PC-3 (cell line): ENCODE data around the gene LYRM9. TPM values are rescaled to one million over a fixed set of nuclear protein-coding genes. Genes with fewer than 3 reads are reported as not detected.
"Not testable (repeated sequence)": the region's sequence is repeated elsewhere in the genome, so short reads cannot be mapped to it uniquely, and the experiment has no call there.

Experiments
- ATAC-seq: fragments of 200-7000 bp; cut with Tn5 transposase; 2 replicates; pipeline ENCODE4 v1.9.1; 2020; ENCODE audit warnings: mild to moderate bottlenecking, moderate library complexity
- BruUV-seq: library from RNA; stranded (reverse); fragments of 400-500 nt; replicated peaks from 2 replicates; lab custom pipeline; 2021; lab: Mats Ljungman, UMichigan
- CTCF ChIA-PET: fragments of 300-600 bp; sonication (Branson Sonifier 250); formaldehyde crosslinking; loops from one replicate; lab custom pipeline; 2022; ENCODE audit warnings: antibody characterized with exemption; lab: Charles Lee
- POLR2A ChIA-PET: fragments of 300-600 bp; sonication (Branson Sonifier 250); formaldehyde crosslinking; loops from one replicate; lab custom pipeline; 2022; ENCODE audit warnings: antibody characterized with exemption; ENCODE audit not compliant: unreplicated experiment; lab: Charles Lee
- DNase-seq: peaks from one replicate; pipeline ENCODE4 v3.0.0-alpha.2; 2015
- H2AFZ ChIP-seq: fragments of 300-600 bp; sonication (generic); 2 replicates; pipeline ENCODE4 v1.6.0; 2016; ENCODE audit warnings: antibody characterized with exemption, low read length
- H3F3A ChIP-seq: fragments of 300-600 bp; sonication (generic); one replicate; pipeline ENCODE4 v1.6.0; 2017; ENCODE audit warnings: antibody characterized with exemption, low read length, control low read depth, mild to moderate bottlenecking; ENCODE audit not compliant: unreplicated experiment
- H3K27ac ChIP-seq: fragments of 300-600 bp; sonication (generic); 2 replicates; pipeline ENCODE4 v1.5.1; 2016; ENCODE audit warnings: mild to moderate bottlenecking, low read length
- H3K27me3 ChIP-seq: fragments of 300-600 bp; sonication (generic); 2 replicates; pipeline ENCODE4 v1.6.1; 2016; ENCODE audit warnings: low read length, mixed read lengths
- H3K36me3 ChIP-seq: fragments of 300-600 bp; sonication (generic); 2 replicates; pipeline ENCODE4 v1.6.1; 2016; ENCODE audit warnings: low read depth, mixed run types, low read length, mixed read lengths
- H3K4me1 ChIP-seq: fragments of 300-600 bp; sonication (generic); 2 replicates; pipeline ENCODE4 v1.5.1; 2016; ENCODE audit warnings: low read length; ENCODE audit not compliant: insufficient read depth
- H3K4me2 ChIP-seq: fragments of 300-600 bp; sonication (generic); 2 replicates; pipeline ENCODE4 v1.6.0; 2016; ENCODE audit warnings: low read length
- H3K4me3 ChIP-seq: fragments of 300-600 bp; sonication (generic); 2 replicates; pipeline ENCODE4 v1.5.1; 2016; ENCODE audit warnings: mild to moderate bottlenecking, low read length, mixed read lengths
- H3K79me2 ChIP-seq: fragments of 300-600 bp; sonication (generic); 2 replicates; pipeline ENCODE4 v1.6.1; 2017; ENCODE audit warnings: low read length, mixed read lengths
- H3K9ac ChIP-seq: fragments of 300-600 bp; sonication (generic); 2 replicates; pipeline ENCODE4 v1.6.0; 2016; ENCODE audit warnings: mild to moderate bottlenecking, low read length
- H3K9me2 ChIP-seq: fragments of 300-600 bp; sonication (generic); replicated peaks from 2 replicates; pipeline ENCODE4 v1.6.1; 2016; ENCODE audit warnings: mixed run types, low read length, mixed read lengths
- H3K9me3 ChIP-seq: fragments of 300-600 bp; sonication (generic); 2 replicates; pipeline ENCODE4 v1.6.1; 2016; ENCODE audit warnings: low read length, mixed read lengths
- H4K20me1 ChIP-seq: fragments of 300-600 bp; sonication (generic); 2 replicates; pipeline ENCODE4 v1.6.1; 2016; ENCODE audit warnings: low read length, mixed read lengths
- EZH2 ChIP-seq: fragments of 300-600 bp; sonication (generic); IDR thresholded peaks from one replicate; pipeline ENCODE4 v1.6.1; 2017; ENCODE audit warnings: antibody characterized with exemption, mild to moderate bottlenecking, low read length; ENCODE audit not compliant: unreplicated experiment
- EZH2phosphoT487 ChIP-seq: fragments of 300-600 bp; sonication (generic); IDR thresholded peaks from 2 replicates; pipeline ENCODE4 v1.6.1; 2018; ENCODE audit warnings: mild to moderate bottlenecking, antibody characterized with exemption, low read length, borderline replicate concordance
- intact Hi-C: fragments of 100-400 bp; cut with micrococcal nuclease; formaldehyde crosslinking; loops from 2 replicates; pipeline ENCODE4 v1.9.0; 2023
- total RNA-seq: library from RNA; depleted of rRNA; stranded (reverse); fragments of >200 nt; gene quantifications from 2 replicates; pipeline ENCODE4 v1.2.3, GENCODE V29; 2014
- TF ChIP-seq, protein P1 (sequence below): fragments of 300-600 bp; sonication (generic); conservative IDR thresholded peaks from 2 replicates; pipeline ENCODE4 v1.5.1; 2017; ENCODE audit warnings: antibody characterized with exemption, low read depth, mild to moderate bottlenecking, low read length

LYRM9 gene
- total RNA-seq, 1 experiment from 2014 or later, result 0.58 TPM

DNA sequence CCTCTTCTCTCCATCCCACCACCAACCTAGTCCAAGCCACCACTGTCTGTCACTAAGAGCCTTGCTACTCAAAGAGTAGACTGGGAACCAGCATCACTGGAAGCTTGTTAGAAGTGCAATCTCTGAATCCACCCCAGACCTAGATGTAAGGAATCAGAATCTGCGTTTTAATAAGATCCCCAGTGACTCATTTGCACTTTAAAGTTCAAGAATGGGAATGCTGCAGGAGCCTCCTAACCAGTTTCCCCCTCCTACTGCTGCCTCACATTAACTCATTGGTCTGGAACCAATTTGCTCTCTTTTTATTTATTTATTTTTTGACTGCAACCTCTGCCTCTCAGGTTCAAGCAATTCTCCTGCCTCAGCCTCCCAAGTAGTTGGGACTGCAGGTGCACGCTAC is 19.8 kb upstream of the LYRM9 start:
- no peaks in the 10 kb centered on the region for H3K4me1 ChIP-seq
- no peak overlapping the region for H2AFZ ChIP-seq
- CTCF ChIA-PET, result no interaction called here
- H3F3A ChIP-seq, result no peaks in the 10 kb centered on the region
- H3K36me3 ChIP-seq, result no peaks in the 10 kb centered on the region
- POLR2A ChIA-PET, result no interaction called here
- H3K79me2 ChIP-seq, result no peaks in the 10 kb centered on the region
- TF ChIP-seq, protein P1, sequence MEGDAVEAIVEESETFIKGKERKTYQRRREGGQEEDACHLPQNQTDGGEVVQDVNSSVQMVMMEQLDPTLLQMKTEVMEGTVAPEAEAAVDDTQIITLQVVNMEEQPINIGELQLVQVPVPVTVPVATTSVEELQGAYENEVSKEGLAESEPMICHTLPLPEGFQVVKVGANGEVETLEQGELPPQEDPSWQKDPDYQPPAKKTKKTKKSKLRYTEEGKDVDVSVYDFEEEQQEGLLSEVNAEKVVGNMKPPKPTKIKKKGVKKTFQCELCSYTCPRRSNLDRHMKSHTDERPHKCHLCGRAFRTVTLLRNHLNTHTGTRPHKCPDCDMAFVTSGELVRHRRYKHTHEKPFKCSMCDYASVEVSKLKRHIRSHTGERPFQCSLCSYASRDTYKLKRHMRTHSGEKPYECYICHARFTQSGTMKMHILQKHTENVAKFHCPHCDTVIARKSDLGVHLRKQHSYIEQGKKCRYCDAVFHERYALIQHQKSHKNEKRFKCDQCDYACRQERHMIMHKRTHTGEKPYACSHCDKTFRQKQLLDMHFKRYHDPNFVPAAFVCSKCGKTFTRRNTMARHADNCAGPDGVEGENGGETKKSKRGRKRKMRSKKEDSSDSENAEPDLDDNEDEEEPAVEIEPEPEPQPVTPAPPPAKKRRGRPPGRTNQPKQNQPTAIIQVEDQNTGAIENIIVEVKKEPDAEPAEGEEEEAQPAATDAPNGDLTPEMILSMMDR, result no peak
- no peak for TF ChIP-seq EZH2phosphoT487
- no peak for TF ChIP-seq EZH2
- H3K27me3 ChIP-seq, result no peaks in the 10 kb centered on the region
- intact Hi-C loops, result no loop called here
- no peak for ATAC-seq
- BruUV-seq, result no TSS peak
- no peak overlapping the region for H3K4me3 ChIP-seq
- no peak for DNase-seq
- no peaks in the 10 kb centered on the region for H3K9me2 ChIP-seq
- no peaks in the 10 kb centered on the region for H4K20me1 ChIP-seq
- no peak overlapping the region for H3K27ac ChIP-seq
- H3K4me2 ChIP-seq, result no peak overlapping the region
- no peak overlapping the region for H3K9ac ChIP-seq
- H3K9me3 ChIP-seq, result no peaks in the 10 kb centered on the region

DNA sequence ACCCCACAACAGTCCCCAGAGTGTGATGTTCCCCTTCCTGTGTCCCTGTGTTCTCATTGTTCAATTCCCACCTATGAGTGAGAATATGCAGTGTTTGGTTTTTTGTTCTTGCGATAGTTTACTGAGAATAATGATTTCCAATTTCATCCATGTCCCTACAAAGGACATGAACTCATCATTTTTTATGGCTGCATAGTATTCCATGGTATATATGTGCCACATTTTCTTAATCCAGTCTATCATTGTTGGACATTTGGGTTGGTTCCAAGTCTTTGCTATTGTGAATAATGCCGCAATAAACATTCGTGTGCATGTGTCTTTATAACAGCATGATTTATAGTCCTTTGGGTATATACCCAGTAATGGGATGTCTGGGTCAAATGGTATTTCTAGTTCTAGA is 19.1 kb upstream of the LYRM9 start:
- H3K79me2 ChIP-seq, H3K27me3 ChIP-seq, CTCF ChIA-PET, H3K4me3 ChIP-seq, DNase-seq, H3K36me3 ChIP-seq, H3K27ac ChIP-seq, H3K9me2 ChIP-seq, H2AFZ ChIP-seq, H3K9ac ChIP-seq, H3K4me1 ChIP-seq, BruUV-seq, POLR2A ChIA-PET, H4K20me1 ChIP-seq, H3F3A ChIP-seq, H3K4me2 ChIP-seq, ATAC-seq, H3K9me3 ChIP-seq, intact Hi-C loops: not testable (repeated sequence)

DNA sequence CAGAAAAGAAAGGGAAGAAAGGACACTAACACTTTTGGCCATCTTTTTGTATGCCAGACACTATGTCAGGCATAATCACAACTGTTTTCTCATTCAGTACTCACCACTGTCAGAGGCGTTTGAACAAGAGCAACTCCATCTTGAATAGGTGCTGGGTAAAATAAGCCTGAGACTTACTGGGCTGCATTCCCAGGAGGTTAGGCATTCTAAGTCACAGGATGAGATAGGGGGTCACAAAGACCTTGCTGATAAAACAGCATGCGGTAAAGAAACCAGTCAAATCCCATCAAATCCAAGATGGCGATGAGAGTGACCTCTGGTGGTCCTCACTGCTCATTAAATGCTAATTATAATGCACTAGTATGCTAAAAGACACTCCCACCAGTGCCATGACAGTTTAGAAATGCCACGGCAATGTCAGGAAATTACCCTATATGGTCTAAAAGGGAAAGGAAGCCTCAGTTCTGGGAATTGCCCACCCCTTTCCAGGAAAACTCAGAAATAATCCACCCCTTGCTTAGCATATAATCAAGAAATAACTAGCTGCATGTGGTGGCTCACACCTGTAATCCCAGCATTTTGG is 14.9 kb upstream of the LYRM9 start:
- CTCF ChIA-PET, result no interaction called here
- Histone ChIP-seq H3K4me1 (no peaks in the 10 kb centered on the region), H3K9ac (no peak overlapping the region), H3F3A (no peaks in the 10 kb centered on the region), H3K9me3 (no peaks in the 10 kb centered on the region), H3K79me2 (no peaks in the 10 kb centered on the region), H3K4me3 (no peak overlapping the region), H2AFZ (no peak overlapping the region), H3K36me3 (no peaks in the 10 kb centered on the region), H3K27me3 (no peaks in the 10 kb centered on the region), H3K9me2 (no peaks in the 10 kb centered on the region), H4K20me1 (no peaks in the 10 kb centered on the region), H3K4me2 (no peak overlapping the region), H3K27ac (no peak overlapping the region)
- intact Hi-C loops, result no loop called here
- POLR2A ChIA-PET, result no interaction called here
- DNase-seq (no peak), ATAC-seq (no peak)
- BruUV-seq, result no TSS peak
- no peak for TF ChIP-seq EZH2phosphoT487
- TF ChIP-seq, protein P1, result no peak
- TF ChIP-seq EZH2, result no peak
